Occipital lobe (tissue), 2 donors: ENCODE data around the gene XPR1. TPM values are rescaled to one million over a fixed set of nuclear protein-coding genes. Genes with fewer than 3 reads are reported as not detected.

Experiments
- DNase-seq: peaks from one replicate; lab custom pipeline; 2025; lab: John Stamatoyannopoulos, UW
- total RNA-seq: library from RNA; depleted of rRNA; stranded (reverse); fragments of >200 nt; gene quantifications from one replicate; pipeline ENCODE4 v1.2.3, GENCODE V29; 2014

Gene XPR1
- total RNA-seq, 1 donor from 2014 or later, result 370 TPM

DNA sequence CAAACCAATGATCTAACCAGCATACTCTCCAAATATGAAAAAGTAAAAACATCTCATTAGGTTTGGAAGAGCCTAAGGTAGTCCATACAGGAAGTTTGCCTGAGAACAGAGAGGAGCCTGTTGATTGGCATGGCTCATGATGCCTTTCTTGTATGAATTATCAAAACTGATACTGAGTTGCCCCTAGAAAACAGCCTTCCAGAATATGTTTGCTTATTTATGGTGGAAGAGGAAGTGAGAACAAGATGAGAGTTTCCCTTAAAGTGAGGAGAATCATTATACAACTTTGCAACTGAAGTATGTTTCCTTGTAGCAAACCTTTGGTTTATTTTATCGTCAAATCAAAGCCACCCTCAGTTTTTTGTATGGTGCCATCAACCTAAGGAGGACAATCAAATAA lies 257.0 kb downstream of the XPR1 start:
- no peak for DNase-seq

DNA sequence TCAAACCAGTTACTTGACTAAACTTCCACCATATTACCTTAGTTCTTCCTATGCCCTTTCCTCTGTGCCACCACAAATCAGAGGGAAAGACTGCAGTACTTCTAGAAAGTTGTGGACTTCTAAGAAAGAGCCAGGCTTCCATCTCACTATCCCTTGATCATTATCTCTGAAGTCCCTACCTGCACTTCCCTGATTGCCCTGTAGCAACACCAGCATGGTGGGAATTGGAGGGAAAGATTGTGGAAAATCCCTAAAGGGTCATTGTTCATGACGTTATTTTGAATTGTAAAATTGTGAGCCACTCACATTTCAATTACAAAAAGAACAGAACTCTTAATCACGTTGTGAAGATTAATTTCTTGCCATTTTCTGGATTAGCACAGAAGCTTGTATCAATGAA lies 257.5 kb downstream of the XPR1 start:
- no peak for DNase-seq

DNA sequence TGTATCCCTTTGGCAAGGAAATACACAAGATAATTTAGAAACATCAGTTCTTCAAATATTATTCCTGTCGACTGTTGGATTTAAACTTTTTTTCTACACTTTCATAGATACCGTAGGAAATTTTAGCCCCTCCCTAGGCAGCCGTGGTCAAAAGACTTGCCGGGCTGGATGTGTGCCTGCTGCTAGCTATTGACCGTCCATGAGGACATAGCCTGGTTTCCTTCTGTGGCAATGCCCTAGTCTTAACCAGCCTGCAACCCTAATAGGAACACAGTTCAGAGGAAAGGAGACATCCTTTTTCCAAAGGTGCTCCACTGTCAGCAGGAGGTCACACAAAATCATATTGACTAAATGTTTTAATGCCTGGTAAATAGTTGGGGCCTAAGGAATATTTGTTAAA lies 260.4 kb downstream of the XPR1 start:
- no peak for DNase-seq

DNA sequence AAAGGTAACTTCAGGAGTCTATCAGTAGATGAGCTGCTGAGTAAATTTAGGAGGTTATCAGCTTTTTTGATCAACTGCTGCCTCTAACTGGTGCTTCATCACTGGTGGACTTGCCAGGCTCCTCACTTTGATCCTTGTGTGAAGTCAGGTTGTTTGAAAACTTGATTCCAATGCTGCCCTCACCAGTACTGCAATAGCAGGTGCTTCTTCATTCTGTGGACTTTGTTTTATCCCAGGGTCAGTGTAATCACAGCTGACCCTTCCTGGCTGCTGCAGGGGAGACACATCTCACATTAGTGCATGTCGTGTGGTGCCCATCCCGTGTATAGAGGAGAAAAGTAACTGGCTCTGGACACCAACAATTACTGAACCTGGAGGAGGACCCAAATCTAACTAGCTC lies 260.9 kb downstream of the XPR1 start:
- no peak for DNase-seq

DNA sequence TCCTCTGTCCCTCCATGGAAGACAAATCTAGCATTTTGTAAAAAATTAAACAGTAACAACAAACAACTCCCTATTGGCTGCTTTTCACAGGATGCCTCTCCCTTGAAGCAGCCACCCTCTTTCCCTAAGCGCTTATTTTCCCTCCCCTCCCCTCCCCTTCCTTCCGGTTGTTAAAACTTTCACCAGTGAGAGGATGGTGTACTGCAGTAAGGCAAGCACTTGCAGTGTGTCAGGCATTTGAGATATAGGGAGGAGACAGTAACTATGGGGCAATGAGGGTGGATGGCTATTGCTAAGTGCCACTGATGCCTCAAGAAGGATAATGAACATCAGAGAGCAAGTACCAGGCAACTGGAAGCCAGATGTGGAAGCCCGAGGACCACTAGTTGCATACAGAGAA lies 261.8 kb downstream of the XPR1 start:
- DNase-seq, result no peak

DNA sequence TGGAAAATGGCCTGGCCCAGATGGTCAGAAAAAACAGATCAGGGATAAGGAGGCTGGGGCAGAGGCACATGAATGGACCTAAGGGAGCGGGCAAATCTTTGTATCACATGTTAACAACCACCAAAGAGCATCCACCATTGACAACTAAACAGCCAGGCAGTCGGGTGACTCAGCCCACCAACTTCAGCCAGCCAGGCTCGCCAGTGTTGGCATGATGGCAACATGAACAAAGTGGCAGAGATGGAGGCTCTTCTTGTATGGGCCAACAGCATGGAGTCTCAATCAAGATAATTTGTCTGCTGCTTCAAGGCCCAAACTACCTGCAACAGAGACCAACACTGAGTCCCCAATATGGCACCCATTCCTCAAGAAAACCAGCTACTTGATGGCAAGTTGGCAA lies 264.3 kb downstream of the XPR1 start:
- DNase-seq, result no peak

DNA sequence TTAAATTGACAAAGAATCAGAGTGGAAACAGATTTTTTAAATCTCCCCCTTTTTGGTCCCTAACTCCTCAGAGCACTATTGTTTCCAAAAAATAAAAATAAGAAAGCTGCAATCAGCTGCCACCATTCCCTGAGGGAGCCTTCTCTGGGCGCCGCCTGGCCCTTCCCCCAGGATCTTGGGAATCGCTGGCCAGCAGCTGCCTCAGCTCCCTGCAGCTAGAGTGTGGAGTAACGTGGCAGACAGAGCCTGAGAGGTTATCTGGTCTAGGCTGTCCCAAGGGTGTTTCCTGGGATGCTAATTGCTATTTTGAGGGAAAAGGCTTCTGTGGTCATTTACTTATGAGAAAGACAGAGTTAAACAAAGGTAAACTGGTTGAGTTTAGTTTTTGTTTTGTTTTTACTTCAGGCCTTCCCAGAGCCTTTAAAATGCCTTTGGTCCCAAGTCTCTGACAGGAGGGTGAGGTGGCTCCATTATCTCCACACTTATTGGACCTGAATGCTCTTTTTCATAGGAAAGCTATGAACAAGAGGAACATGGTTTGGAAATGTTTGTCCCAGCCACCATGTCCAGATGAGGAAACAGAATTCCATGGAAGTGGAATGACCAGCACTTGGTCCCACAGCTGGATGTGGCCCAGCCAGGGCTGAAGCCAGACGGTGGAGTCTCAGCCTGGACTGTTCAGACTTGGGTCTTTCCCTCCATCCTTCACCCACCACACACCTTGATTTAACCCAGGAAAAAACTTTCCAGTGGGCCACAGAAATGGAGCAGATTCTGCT lies 266.8 kb downstream of the XPR1 start:
- DNase-seq, result no peak

DNA sequence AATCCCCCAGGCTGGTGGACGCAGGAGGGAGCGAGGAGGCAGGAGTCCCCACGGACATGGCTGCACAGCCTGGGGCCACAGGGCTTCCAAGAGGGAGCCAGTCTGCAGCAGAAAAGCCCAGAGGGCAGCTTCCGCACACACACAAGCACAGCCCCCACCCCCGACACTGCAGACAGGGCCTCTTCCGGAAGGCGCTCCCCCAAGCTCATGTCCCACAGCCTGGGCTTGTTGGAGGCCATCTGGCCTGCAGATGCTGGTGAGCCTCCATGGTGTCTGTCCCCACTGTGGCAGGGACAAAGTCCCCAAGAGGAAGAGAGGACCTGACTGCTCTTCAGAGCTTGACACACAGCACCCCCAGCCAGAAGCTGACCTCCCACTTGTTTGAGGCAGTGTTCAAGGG lies 267.4 kb downstream of the XPR1 start:
- DNase-seq, result no peak

DNA sequence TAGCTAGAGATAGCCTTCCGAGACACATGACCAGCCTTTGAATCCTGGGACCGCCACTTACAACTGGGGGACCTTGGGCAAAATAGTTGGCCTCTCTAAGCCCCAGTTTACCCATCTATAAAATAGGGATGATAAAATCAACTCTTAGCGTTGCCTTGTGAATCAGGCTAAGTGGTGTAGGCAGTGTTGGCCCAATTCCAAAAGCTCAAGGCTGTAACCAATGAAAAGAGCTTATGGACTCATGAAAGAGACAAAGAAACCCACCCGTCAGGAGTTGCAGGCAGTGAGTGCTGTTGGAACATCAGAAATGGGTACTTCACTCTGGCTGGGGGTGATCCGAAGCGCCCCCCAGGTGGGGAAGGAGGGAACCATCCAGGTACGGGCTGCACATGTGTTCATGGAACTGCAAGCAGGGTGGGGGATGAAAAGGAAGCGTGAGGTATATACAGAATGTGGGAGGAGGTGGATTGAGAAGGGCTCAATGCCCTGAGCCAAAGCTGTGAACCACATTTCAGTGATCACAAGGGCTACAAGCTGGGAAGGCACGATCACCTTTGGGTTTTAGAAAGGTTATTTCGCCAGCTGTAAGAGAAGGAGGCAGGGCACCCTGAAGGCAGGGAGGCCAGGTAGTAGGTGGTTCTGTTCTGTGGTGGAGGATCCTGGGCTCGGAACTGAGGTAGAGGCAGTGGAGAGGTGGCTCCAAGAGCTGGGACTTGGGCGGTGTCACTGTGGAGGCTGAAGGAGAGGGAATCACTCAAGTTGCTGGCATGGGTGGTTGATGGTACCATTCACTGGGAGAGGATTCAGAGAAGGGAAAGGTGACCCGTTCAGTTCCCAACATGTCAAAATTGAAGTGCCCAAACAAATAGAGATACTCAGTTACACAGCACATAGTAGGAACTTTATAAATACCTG lies 269.5 kb downstream of the XPR1 start:
- no peak for DNase-seq

DNA sequence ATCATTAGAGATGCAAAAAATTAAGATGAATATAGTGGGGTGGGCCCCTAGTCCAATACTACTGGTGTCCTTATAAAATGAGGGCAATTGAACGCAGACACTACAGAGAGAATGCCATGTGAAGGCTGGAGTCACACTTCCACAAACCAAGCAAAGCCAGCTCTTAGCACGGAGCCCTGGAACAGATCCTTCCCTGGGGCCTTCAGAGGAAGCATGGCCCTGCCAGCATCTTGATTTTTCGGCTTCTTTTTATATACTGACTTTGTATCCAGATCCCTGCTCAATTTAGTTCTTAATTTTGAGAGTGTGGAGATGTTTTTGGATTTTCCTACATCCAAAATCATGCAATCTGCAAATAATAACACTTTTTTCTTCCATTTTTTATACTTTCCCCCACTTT lies 270.7 kb downstream of the XPR1 start:
- DNase-seq, result no peak

DNA sequence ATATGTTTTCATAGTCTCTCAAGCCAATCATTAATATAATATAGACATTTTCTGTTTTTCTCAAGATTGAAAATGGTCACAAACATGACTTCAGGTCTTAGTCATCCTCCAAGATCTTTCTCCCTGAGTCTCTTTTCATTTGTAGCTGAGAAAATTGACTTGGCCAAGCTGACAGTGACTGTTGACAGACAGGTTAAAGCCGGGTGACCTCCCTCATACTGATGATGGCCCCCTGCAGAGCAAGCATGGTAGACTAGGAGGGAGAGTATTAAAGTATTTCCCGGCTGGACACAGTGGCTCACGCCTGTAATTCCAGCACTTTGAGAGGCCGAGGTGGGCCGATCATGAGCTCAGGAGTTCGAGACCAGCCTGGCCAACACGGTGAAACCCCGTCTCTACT lies 274.1 kb downstream of the XPR1 start:
- no peak for DNase-seq

DNA sequence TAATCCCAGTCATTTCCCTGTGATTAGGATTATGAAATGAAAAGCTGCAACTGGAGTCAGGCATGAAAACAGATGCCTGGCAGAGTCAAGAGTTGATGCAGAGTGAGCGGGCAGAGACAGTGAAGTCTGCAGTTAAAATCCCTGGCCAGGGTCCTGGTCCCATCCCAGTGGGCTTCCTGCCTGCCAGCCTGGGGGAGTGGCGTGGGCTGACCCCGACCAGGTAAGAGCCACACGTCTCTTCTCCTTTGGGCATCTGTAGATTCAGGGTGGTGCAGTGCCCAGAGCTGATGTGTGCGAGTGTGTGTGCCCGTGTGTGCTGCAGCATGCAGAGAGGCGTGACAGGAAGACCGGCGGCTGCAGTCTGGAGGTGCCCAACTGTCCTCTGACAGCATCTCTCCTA lies 274.7 kb downstream of the XPR1 start:
- DNase-seq, result no peak

DNA sequence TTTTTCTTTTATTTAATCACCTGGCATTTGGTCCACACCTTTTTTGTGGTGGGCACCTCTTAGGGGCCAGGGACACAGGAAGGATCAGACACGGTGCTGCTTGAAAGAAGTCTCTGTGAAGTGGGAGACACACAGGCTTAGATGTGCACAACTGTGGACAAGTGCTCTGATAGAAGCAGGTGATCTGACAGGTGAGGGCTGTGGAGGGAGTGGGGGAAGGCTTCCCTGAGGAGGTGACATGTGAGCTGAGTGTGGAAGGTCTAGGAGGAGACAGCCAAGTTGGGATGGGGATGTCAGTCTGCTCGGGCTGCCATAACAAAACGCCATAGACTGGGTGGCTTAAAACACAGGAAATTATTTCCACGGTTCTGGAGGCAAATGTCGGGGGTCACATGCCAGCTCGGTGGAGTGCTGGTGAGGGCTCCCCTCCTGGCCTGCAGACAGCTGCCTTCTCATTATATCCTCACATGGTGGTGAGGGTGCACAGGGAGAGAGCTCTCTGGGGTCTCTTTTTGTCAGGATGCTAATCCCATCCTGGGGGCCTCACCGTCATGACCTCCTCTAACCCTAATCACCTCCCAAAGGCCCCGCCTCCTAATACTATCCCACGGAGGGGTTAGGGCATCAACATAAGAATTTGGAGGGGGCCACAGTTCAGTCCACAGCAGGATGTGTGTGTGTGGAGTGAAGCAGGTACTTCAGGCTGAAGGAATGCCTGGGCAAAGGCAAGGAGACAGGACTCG lies 275.7 kb downstream of the XPR1 start:
- DNase-seq, result no peak

DNA sequence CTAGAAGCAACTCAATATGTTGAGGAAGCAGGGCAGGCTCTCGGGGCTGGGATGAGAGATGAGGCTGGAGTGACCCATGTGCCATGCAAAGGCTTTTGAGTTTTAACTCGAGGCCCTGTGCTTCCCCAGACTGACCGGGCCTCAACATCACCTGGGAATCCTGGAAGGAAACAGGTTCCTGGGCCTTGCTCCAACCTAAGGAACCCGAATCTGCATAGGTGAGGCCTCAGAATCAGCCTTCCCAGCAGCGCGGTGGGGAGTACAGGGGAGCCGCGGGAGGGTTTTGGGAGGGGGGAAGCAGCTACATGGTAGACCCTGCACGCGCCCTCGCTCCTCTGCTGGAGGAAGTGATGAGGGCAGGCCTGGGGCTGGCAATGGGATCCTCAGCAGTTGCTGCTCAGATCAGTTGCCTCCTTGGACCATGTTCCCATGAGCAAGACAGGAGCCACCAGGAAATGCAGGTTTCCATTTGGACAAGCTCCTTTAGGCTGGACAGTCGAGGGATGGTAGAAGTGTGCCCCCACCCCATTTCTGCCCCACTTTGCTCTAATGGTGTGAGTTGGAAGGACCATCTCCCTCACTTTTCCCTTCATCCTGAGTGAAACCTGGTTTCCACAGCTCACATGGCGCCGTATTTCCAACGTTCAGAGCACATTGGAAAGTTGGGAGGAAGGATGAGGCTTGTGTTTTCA lies 276.4 kb downstream of the XPR1 start:
- no peak for DNase-seq

DNA sequence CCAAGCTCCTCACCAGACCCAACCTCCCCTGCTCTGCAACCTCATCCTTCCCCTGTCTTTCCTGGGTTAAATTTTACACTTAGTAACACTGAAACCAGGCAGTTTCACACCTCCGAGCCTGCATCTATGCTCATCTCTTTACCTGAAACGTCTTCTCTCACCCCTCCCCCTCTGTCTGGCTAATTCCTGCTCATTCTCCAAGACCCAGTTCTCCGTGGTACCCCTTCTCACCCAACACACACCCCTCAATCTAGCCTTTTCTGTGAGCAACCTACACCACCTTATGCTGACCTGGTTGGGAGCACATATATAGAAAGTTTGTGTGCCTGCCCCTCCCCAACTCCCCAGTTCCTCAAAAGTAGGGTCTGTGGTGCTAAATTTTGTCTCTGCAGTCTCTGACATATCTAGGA lies 277.2 kb downstream of the XPR1 start:
- no peak for DNase-seq

DNA sequence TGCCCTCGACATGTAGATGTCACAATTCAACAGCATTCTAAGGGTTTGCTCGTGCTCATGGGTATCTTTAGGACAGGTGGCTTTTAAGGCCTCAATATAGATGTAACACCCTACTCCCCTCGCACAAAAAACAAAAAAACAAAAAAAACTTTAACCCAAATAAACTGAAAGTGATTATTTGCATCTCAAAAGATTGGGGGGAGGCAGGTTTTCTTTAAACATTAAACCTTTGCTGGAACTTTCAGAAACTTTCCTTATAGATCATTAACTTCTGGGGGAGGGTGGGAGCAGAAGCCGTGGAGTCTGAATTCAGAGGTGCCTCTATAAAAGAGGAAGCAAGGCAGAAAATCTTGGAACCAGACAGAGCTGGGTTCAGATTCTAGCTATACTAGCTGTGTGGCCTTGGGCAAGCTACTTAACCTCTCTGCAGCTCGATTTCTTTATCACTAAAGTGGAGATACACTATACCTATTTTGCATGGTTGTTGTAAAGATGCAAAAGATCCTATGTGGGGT lies 277.7 kb downstream of the XPR1 start:
- no peak for DNase-seq

DNA sequence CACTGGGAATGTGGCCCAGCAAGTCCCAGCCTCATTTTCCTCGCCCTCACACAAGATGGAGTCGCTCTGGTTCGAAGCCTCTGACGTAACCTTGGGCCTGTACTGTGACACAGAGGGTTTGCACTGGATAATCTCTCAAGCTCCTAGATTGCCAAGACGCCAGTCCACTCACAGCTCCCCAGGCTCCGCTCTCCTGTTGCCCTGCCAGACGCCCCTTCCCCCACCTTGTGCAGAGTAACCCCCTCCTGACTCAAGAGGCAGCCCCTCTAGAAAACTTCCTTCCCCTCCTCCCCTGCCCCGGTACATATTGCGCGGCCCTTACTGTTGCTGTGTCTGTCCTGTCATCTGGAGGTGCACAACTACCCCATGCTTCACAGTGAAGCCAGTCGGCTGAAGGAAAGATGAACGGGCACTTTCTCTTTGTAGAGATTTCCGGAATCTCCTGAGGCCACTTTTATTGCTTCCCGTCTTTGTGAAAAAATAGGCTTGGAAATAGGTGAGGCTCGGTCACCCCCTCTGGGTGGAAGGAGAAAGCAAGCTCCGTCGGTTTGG lies 279.9 kb downstream of the XPR1 start:
- no peak for DNase-seq

DNA sequence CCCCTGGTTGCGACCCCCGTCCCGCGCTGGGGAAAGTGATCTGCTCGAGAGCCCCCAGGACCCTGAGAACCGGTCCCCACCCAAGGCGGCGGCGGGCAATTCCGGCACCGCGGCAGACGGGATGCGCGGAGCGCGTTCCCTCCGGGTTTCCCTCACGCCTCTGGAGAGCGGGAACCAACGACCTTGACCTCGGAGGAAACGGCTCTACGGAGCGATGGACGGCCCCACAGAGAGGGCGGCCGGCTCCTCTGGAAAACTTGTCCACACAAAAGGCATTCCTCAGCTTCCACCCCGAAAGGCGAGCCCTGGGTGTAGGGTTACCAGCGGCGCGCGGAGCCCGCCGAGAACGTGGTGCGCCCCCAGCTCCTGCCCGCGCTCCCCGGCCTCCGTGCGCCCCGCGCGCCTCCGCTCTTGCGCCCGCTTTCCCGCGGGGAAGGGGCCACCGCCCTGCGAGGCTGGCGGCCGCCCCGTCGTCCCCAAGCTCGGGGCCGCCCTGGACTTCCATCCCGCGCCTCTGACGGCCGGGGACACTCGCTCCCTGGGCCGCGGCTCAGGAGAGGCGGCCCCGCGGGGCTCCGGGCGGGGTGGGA lies 280.5 kb downstream of the XPR1 start:
- DNase-seq, result no peak

DNA sequence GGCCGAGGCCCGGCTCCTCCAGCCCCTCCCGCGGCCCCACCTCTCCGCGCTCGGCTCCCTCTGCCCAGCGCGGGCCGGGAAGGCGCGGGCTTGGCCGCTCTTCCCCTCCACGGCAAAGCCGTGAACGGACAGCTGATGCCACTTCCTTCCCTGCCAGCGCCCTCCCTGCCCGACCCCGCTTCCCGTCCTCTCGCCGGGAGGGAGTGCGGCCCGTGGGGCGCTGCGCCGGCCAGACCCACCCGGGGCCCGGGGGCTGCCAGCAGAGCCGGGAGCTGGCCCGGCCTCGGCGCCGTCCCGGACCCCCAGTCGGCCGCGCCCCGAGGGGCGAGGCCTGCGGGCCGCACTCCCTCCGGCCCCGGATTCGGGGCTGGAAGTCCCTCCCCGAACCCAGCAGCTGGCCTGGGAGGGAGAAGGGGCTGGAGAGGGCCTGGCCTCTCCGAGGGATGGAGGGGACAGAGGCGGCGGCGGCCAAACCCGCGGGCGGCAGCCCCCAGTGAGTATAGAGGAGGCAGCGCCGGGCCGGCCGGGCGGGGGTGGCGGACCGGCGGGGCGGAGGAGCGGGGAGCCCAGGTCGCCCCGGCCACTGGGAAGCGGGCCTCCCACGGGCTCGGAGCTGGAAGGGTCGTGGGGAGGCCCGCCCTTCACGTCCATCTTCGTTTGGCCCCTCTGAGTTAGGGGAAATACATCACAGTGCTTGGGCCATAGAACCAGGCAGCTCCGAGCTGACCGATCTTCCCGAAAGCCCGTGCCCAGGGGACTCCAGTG lies 281.2 kb downstream of the XPR1 start, which contains the start of gene KIAA1614:
Gene KIAA1614, plus strand, starts transcription at position 97 of the 765 bp plus-strand sequence. Its CDS starts 347 bp downstream, at position 444.
- DNase-seq, result no peak
